Astrocyte of the hippocampus (primary cell): ENCODE results near the gene SLC16A2.

ENCODE experiments used
- DNase-seq: peaks from one replicate; pipeline ENCODE4 v3.0.0; 2011; ENCODE audit warnings: low read depth, low spot score

SLC16A2 gene

GRCh38 chrX:74421036-74421739 is at the start of gene SLC16A2:
SLC16A2 (plus strand) TSS chrX:74421493; CDS start chrX:74421638, 145 bp downstream.
- peak; percentile 87 for DNase-seq

GRCh38 chrX:74372272-74372671 is 49.0 kb upstream of the SLC16A2 start:
- no peak for DNase-seq

- DNase-seq = no peak
Measured at GRCh38 chrX:74377282-74377681, 44.0 kb upstream of the SLC16A2 start.

- peak; percentile 69 for DNase-seq
Measured at GRCh38 chrX:74382613-74383012, 38.7 kb upstream of the SLC16A2 start.

- peak; percentile 63 for DNase-seq
Measured at GRCh38 chrX:74383611-74384010, 37.7 kb upstream of the SLC16A2 start.

- DNase-seq = no peak
Measured at GRCh38 chrX:74389016-74389722, 32.1 kb upstream of the SLC16A2 start.

GRCh38 chrX:74395556-74395955 is 25.7 kb upstream of the SLC16A2 start:
- DNase-seq = no peak

GRCh38 chrX:74405973-74406489 is 15.3 kb upstream of the SLC16A2 start:
- no peak for DNase-seq

- no peak for DNase-seq
Measured at GRCh38 chrX:74408304-74408703, 13.0 kb upstream of the SLC16A2 start.

- DNase-seq = no peak
Measured at GRCh38 chrX:74419864-74420195, 1.5 kb upstream of the SLC16A2 start.

GRCh38 chrX:74420196-74421035 is 877 bp upstream of the SLC16A2 start:
- DNase-seq = peak; percentile 79

GRCh38 chrX:74421740-74422352 is 553 bp downstream of the SLC16A2 start:
- peak; percentile 5 for DNase-seq

- peak; percentile 75 for DNase-seq
Measured at GRCh38 chrX:74422576-74423288, 1.4 kb downstream of the SLC16A2 start.

GRCh38 chrX:74423289-74423998 is 2.2 kb downstream of the SLC16A2 start:
- DNase-seq = no peak

- no peak for DNase-seq
Measured at GRCh38 chrX:74426071-74426470, 4.8 kb downstream of the SLC16A2 start.

- DNase-seq = no peak
Measured at GRCh38 chrX:74426615-74427014, 5.3 kb downstream of the SLC16A2 start.

- DNase-seq = no peak
Measured at GRCh38 chrX:74431797-74432196, 10.5 kb downstream of the SLC16A2 start.

- no peak for DNase-seq
Measured at GRCh38 chrX:74434336-74434735, 13.0 kb downstream of the SLC16A2 start.

- DNase-seq = no peak
Measured at GRCh38 chrX:74437530-74437929, 16.2 kb downstream of the SLC16A2 start.

GRCh38 chrX:74438764-74439163 is 17.5 kb downstream of the SLC16A2 start:
- no peak for DNase-seq
